HG03175 (cell line): ENCODE data around the gene CIB2.

Experiments
- ATAC-seq: cut with Tn5 transposase; IDR thresholded peaks from one replicate; pipeline ENCODE4 v1.9.1; 2021; ENCODE audit warnings: mild to moderate bottlenecking, moderate library complexity; ENCODE audit not compliant: unreplicated experiment

CIB2 gene

GRCh38 chr15:78087951-78088772 lies 43.1 kb downstream of the CIB2 start:
- peak; percentile 75 for ATAC-seq

- no peak for ATAC-seq
Observed at GRCh38 chr15:78085928-78086327, 45.3 kb downstream of the CIB2 start.

- ATAC-seq: no peak
Observed at GRCh38 chr15:78084449-78084750, 46.8 kb downstream of the CIB2 start.

- no peak for ATAC-seq
Observed at GRCh38 chr15:78083687-78084448, 47.4 kb downstream of the CIB2 start.

- no peak for ATAC-seq
Observed at GRCh38 chr15:78083186-78083585, 48.1 kb downstream of the CIB2 start.

GRCh38 chr15:78082743-78083110 lies 48.5 kb downstream of the CIB2 start:
- no peak for ATAC-seq

GRCh38 chr15:78082106-78082742 lies 49.0 kb downstream of the CIB2 start:
- no peak for ATAC-seq

- ATAC-seq: no peak
Observed at GRCh38 chr15:78080088-78080460, 51.2 kb downstream of the CIB2 start.

GRCh38 chr15:78079298-78080087 lies 51.8 kb downstream of the CIB2 start:
- ATAC-seq: no peak

- ATAC-seq: no peak
Observed at GRCh38 chr15:78077871-78078210, 53.4 kb downstream of the CIB2 start.

- peak; percentile 66 for ATAC-seq
Observed at GRCh38 chr15:78077053-78077870, 54.0 kb downstream of the CIB2 start, which contains the start of gene TBC1D2B. Gene TBC1D2B, minus strand, starts transcription at chr15:78077711. Its CDS starts 59 bp downstream, at chr15:78077652.

- ATAC-seq: no peak
Observed at GRCh38 chr15:78076231-78077052, 54.8 kb downstream of the CIB2 start.

- ATAC-seq: no peak
Observed at GRCh38 chr15:78075490-78076230, 55.6 kb downstream of the CIB2 start.

GRCh38 chr15:78073046-78073787 lies 58.0 kb downstream of the CIB2 start:
- no peak for ATAC-seq

- ATAC-seq: no peak
Observed at GRCh38 chr15:78072080-78072892, 59.0 kb downstream of the CIB2 start.

- ATAC-seq: no peak
Observed at GRCh38 chr15:78071383-78071782, 59.9 kb downstream of the CIB2 start.

- no peak for ATAC-seq
Observed at GRCh38 chr15:78070049-78070700, 61.1 kb downstream of the CIB2 start.
